ENCODE measurements around the gene FGF23.
"Not testable (repeated sequence)": the region's sequence is repeated elsewhere in the genome, so short reads cannot be mapped to it uniquely, and the experiment has no call there.

The FGF23 gene

GRCh38 chr12:4407136-4407535, 27.6 kb upstream of the FGF23 start:
- Histone ChIP-seq H2AFZ (ENCODE audit: low read length) (no peak overlapping the region), H3K9ac (ENCODE audit: low read depth, low read length, poor library complexity, severe bottlenecking) (no peak overlapping the region), H3K36me3 (ENCODE audit: insufficient read depth, low read length) (no peaks in the 10 kb centered on the region), H3K4me1 (ENCODE audit: insufficient read depth, low read length, poor library complexity, severe bottlenecking) (no peaks in the 10 kb centered on the region), H3K4me2 (ENCODE audit: low read depth, low read length, poor library complexity, severe bottlenecking) (no peak overlapping the region), H3K9me2 (replicated peaks; ENCODE audit: low read depth, low read length) (no peaks in the 10 kb centered on the region), H3K27me3 (ENCODE audit: insufficient read depth, low read length, poor library complexity, severe bottlenecking) (no peaks in the 10 kb centered on the region), H3F3A (ENCODE audit: low read depth) (no peaks in the 10 kb centered on the region), H3K4me3 (ENCODE audit: low read length, poor library complexity, severe bottlenecking) (no peak overlapping the region), H3K9me3 (ENCODE audit: insufficient read depth, low read depth, low read length) (no peaks in the 10 kb centered on the region), H4K20me1 (ENCODE audit: insufficient read depth, low read length, poor library complexity, severe bottlenecking) (no peaks in the 10 kb centered on the region), H3K79me2 (ENCODE audit: insufficient read depth, low read length) (no peaks in the 10 kb centered on the region)
- TF ChIP-seq EZH2phosphoT487 (IDR thresholded peaks at IDR 0.05; ENCODE audit: borderline replicate concordance) (no peak), CTCF (conservative IDR thresholded peaks at IDR 0.05; ENCODE audit: low read length) (no peak)

- H3K79me2 ChIP-seq (ENCODE audit: insufficient read depth, low read length); H4K20me1 ChIP-seq (ENCODE audit: insufficient read depth, low read length, poor library complexity, severe bottlenecking); H3K4me2 ChIP-seq (ENCODE audit: low read depth, low read length, poor library complexity, severe bottlenecking); H3K9me2 ChIP-seq (replicated peaks; ENCODE audit: low read depth, low read length); H3K4me3 ChIP-seq (ENCODE audit: low read length, poor library complexity, severe bottlenecking); H2AFZ ChIP-seq (ENCODE audit: low read length); H3K4me1 ChIP-seq (ENCODE audit: insufficient read depth, low read length, poor library complexity, severe bottlenecking); H3K36me3 ChIP-seq (ENCODE audit: insufficient read depth, low read length); H3K9me3 ChIP-seq (ENCODE audit: insufficient read depth, low read depth, low read length); H3F3A ChIP-seq (ENCODE audit: low read depth); H3K9ac ChIP-seq (ENCODE audit: low read depth, low read length, poor library complexity, severe bottlenecking); H3K27me3 ChIP-seq (ENCODE audit: insufficient read depth, low read length, poor library complexity, severe bottlenecking): not testable (repeated sequence)
These were observed 25.5 kb upstream of the FGF23 start for GRCh38 chr12:4404877-4405637.

GRCh38 chr12:4402996-4403395, 23.5 kb upstream of the FGF23 start:
- Histone ChIP-seq H3K9ac (ENCODE audit: low read depth, low read length, poor library complexity, severe bottlenecking) (no peak overlapping the region), H3K4me2 (ENCODE audit: low read depth, low read length, poor library complexity, severe bottlenecking) (no peak overlapping the region), H3K9me3 (ENCODE audit: insufficient read depth, low read depth, low read length) (no peaks in the 10 kb centered on the region), H3K79me2 (ENCODE audit: insufficient read depth, low read length) (no peaks in the 10 kb centered on the region), H2AFZ (ENCODE audit: low read length) (no peak overlapping the region), H3K9me2 (replicated peaks; ENCODE audit: low read depth, low read length) (no peaks in the 10 kb centered on the region), H3K36me3 (ENCODE audit: insufficient read depth, low read length) (no peaks in the 10 kb centered on the region), H3K4me3 (ENCODE audit: low read length, poor library complexity, severe bottlenecking) (no peak overlapping the region), H4K20me1 (ENCODE audit: insufficient read depth, low read length, poor library complexity, severe bottlenecking) (no peaks in the 10 kb centered on the region), H3K4me1 (ENCODE audit: insufficient read depth, low read length, poor library complexity, severe bottlenecking) (no peaks in the 10 kb centered on the region), H3K27me3 (ENCODE audit: insufficient read depth, low read length, poor library complexity, severe bottlenecking) (no peaks in the 10 kb centered on the region), H3F3A (ENCODE audit: low read depth) (no peaks in the 10 kb centered on the region)
- TF ChIP-seq EZH2phosphoT487 (IDR thresholded peaks at IDR 0.05; ENCODE audit: borderline replicate concordance) (no peak), CTCF (conservative IDR thresholded peaks at IDR 0.05; ENCODE audit: low read length) (no peak)

- no peak overlapping the region for H3K4me2 ChIP-seq (ENCODE audit: low read depth, low read length, poor library complexity, severe bottlenecking)
- no peaks in the 10 kb centered on the region for H4K20me1 ChIP-seq (ENCODE audit: insufficient read depth, low read length, poor library complexity, severe bottlenecking)
- H3K4me1 ChIP-seq (ENCODE audit: insufficient read depth, low read length, poor library complexity, severe bottlenecking), result no peaks in the 10 kb centered on the region
- no peaks in the 10 kb centered on the region for H3K9me2 ChIP-seq (replicated peaks; ENCODE audit: low read depth, low read length)
- no peaks in the 10 kb centered on the region for H3K27me3 ChIP-seq (ENCODE audit: insufficient read depth, low read length, poor library complexity, severe bottlenecking)
- no peaks in the 10 kb centered on the region for H3K9me3 ChIP-seq (ENCODE audit: insufficient read depth, low read depth, low read length)
- H3K36me3 ChIP-seq (ENCODE audit: insufficient read depth, low read length), result no peaks in the 10 kb centered on the region
- TF ChIP-seq CTCF (conservative IDR thresholded peaks at IDR 0.05; ENCODE audit: low read length) (no peak), EZH2phosphoT487 (IDR thresholded peaks at IDR 0.05; ENCODE audit: borderline replicate concordance) (no peak)
- no peak overlapping the region for H3K9ac ChIP-seq (ENCODE audit: low read depth, low read length, poor library complexity, severe bottlenecking)
- H3K4me3 ChIP-seq (ENCODE audit: low read length, poor library complexity, severe bottlenecking), result no peak overlapping the region
- no peaks in the 10 kb centered on the region for H3K79me2 ChIP-seq (ENCODE audit: insufficient read depth, low read length)
- H2AFZ ChIP-seq (ENCODE audit: low read length), result no peak overlapping the region
- no peaks in the 10 kb centered on the region for H3F3A ChIP-seq (ENCODE audit: low read depth)
These were observed 21.6 kb upstream of the FGF23 start for GRCh38 chr12:4401117-4401516.

Measured in Loucy (cell line).